PFSK-1 (cell line): ENCODE data around the gene CRISPLD2.

Experiments
- FOXP2 ChIP-seq: optimal IDR thresholded peaks from 2 replicates; pipeline ENCODE3; 2011; ENCODE audit warnings: borderline replicate concordance, control low read depth, inconsistent platforms; ENCODE audit not compliant: insufficient read depth; ENCODE audit errors: extremely low read length, extremely low read depth
- POLR2AphosphoS5 ChIP-seq: IDR thresholded peaks from 2 replicates; pipeline ENCODE4 v1.6.1; 2012; ENCODE audit warnings: low read depth, mild to moderate bottlenecking, control low read depth, low read length, moderate library complexity
- SIN3A ChIP-seq: IDR thresholded peaks from 2 replicates; pipeline ENCODE4 v1.6.1; 2012; ENCODE audit warnings: mild to moderate bottlenecking, low read length, moderate library complexity, borderline replicate concordance; ENCODE audit not compliant: insufficient read depth
- TAF1 ChIP-seq: IDR thresholded peaks from 2 replicates; pipeline ENCODE4 v1.6.1; 2012; ENCODE audit warnings: low read length, control low read depth, borderline replicate concordance; ENCODE audit not compliant: insufficient read depth
- TF ChIP-seq, protein P1 (sequence below), 2 experiments: IDR thresholded peaks; 2 replicates each; pipeline versions ENCODE4 v1.6.1 to v1.8.0; 2011 to 2012; ENCODE audit warnings: low read depth in 2 of 2, low read length in 2 of 2, control low read depth in 1 of 2, inconsistent platforms in 1 of 2, mild to moderate bottlenecking in 1 of 2, moderate library complexity in 1 of 2; ENCODE audit not compliant: insufficient read depth in 1 of 2

The CRISPLD2 gene

GRCh38 chr16:84836234-84836647 lies 16.5 kb downstream of the CRISPLD2 start:
- TF ChIP-seq, protein P1, sequence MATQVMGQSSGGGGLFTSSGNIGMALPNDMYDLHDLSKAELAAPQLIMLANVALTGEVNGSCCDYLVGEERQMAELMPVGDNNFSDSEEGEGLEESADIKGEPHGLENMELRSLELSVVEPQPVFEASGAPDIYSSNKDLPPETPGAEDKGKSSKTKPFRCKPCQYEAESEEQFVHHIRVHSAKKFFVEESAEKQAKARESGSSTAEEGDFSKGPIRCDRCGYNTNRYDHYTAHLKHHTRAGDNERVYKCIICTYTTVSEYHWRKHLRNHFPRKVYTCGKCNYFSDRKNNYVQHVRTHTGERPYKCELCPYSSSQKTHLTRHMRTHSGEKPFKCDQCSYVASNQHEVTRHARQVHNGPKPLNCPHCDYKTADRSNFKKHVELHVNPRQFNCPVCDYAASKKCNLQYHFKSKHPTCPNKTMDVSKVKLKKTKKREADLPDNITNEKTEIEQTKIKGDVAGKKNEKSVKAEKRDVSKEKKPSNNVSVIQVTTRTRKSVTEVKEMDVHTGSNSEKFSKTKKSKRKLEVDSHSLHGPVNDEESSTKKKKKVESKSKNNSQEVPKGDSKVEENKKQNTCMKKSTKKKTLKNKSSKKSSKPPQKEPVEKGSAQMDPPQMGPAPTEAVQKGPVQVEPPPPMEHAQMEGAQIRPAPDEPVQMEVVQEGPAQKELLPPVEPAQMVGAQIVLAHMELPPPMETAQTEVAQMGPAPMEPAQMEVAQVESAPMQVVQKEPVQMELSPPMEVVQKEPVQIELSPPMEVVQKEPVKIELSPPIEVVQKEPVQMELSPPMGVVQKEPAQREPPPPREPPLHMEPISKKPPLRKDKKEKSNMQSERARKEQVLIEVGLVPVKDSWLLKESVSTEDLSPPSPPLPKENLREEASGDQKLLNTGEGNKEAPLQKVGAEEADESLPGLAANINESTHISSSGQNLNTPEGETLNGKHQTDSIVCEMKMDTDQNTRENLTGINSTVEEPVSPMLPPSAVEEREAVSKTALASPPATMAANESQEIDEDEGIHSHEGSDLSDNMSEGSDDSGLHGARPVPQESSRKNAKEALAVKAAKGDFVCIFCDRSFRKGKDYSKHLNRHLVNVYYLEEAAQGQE (IDR thresholded peaks at IDR 0.05; ENCODE audit: insufficient read depth in 1 of 2, low read depth in 2 of 2, low read length in 2 of 2) = peak; percentile 64 to 87
- TF ChIP-seq TAF1 (no peak), FOXP2 (no peak), POLR2AphosphoS5 (no peak)

GRCh38 chr16:84836967-84837366 lies 17.2 kb downstream of the CRISPLD2 start:
- TF ChIP-seq, protein P1 (IDR thresholded peaks at IDR 0.05; ENCODE audit: insufficient read depth in 1 of 2, low read depth in 2 of 2, low read length in 2 of 2) = no peak
- TF ChIP-seq FOXP2 (no peak), TAF1 (no peak), POLR2AphosphoS5 (no peak)

GRCh38 chr16:84838383-84838948 lies 18.7 kb downstream of the CRISPLD2 start:
- TF ChIP-seq, protein P1 (IDR thresholded peaks at IDR 0.05; ENCODE audit: insufficient read depth in 1 of 2, low read depth in 2 of 2, low read length in 2 of 2) = no peak
- no peak for TF ChIP-seq FOXP2
- no peak for TF ChIP-seq SIN3A
- TF ChIP-seq TAF1 = no peak
- TF ChIP-seq POLR2AphosphoS5 = no peak

- TF ChIP-seq FOXP2 (no peak), TAF1 (no peak), SIN3A (no peak), POLR2AphosphoS5 (no peak)
- TF ChIP-seq, protein P1 (IDR thresholded peaks at IDR 0.05; ENCODE audit: insufficient read depth in 1 of 2, low read depth in 2 of 2, low read length in 2 of 2) = no peak
Measured at GRCh38 chr16:84839054-84839453, 19.3 kb downstream of the CRISPLD2 start.

GRCh38 chr16:84839956-84840355 lies 20.2 kb downstream of the CRISPLD2 start:
- TF ChIP-seq POLR2AphosphoS5 (no peak), SIN3A (no peak), FOXP2 (no peak), TAF1 (no peak)
- TF ChIP-seq, protein P1 (IDR thresholded peaks at IDR 0.05; ENCODE audit: insufficient read depth in 1 of 2, low read depth in 2 of 2, low read length in 2 of 2) = no peak
